GM08714 (cell line): Measurements from ENCODE around the gene MAPT.
"Not testable (repeated sequence)": the region's sequence is repeated elsewhere in the genome, so short reads cannot be mapped to it uniquely, and the experiment has no call there.

Experiments used
- H3K4me3 ChIP-seq: fragments of 200-500 bp; sonication (Bioruptor generic); 2 replicates; pipeline ENCODE4 v1.5.1; 2014; ENCODE audit warnings: mild to moderate bottlenecking, low read length, inconsistent platforms
- ZNF274 ChIP-seq: IDR thresholded peaks from 2 replicates; pipeline ENCODE4 v1.6.1; 2012; ENCODE audit warnings: mild to moderate bottlenecking, low read depth, low read length

MAPT gene

GRCh38 chr17:46007461-46007965 lies 113.2 kb downstream of the MAPT start:
- no peak for TF ChIP-seq ZNF274
- H3K4me3 ChIP-seq: no peak overlapping the region

DNA sequence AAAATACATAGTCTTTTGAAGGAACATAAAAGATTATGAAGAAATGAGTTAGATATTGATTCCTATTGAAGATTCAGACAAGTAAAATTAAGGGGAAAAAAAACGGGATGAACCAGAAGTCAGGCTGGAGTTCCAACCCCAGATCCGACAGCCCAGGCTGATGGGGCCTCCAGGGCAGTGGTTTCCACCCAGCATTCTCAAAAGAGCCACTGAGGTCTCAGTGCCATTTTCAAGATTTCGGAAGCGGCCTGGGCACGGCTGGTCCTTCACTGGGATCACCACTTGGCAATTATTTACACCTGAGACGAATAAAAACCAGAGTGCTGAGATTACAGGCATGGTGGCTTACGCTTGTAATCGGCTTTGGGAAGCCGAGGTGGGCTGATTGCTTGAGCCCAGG lies 114.2 kb downstream of the MAPT start:
- TF ChIP-seq ZNF274: no peak

GRCh38 chr17:46009681-46010596 lies 115.6 kb downstream of the MAPT start:
- H3K4me3 ChIP-seq: no peak overlapping the region
- no peak for TF ChIP-seq ZNF274

More for the DNA sequence above, 114.2 kb downstream of the MAPT start:
- no peak overlapping the region for H3K4me3 ChIP-seq

- no peak overlapping the region for H3K4me3 ChIP-seq
- TF ChIP-seq ZNF274: no peak
Measured at GRCh38 chr17:46010597-46011186, 116.3 kb downstream of the MAPT start.

DNA sequence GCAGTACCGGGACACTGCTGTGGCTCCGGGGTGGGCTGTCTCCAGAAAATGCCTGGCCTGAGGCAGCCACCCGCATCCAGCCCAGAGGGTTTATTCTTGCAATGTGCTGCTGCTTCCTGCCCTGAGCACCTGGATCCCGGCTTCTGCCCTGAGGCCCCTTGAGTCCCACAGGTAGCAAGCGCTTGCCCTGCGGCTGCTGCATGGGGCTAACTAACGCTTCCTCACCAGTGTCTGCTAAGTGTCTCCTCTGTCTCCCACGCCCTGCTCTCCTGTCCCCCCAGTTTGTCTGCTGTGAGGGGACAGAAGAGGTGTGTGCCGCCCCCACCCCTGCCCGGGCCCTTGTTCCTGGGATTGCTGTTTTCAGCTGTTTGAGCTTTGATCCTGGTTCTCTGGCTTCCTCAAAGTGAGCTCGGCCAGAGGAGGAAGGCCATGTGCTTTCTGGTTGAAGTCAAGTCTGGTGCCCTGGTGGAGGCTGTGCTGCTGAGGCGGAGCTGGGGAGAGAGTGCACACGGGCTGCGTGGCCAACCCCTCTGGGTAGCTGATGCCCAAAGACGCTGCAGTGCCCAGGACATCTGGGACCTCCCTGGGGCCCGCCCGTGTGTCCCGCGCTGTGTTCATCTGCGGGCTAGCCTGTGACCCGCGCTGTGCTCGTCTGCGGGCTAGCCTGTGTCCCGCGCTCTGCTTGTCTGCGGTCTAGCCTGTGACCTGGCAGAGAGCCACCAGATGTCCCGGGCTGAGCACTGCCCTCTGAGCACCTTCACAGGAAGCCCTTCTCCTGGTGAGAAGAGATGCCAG lies 117.6 kb downstream of the MAPT start:
- TF ChIP-seq ZNF274: no peak
- H3K4me3 ChIP-seq: no peak overlapping the region

DNA sequence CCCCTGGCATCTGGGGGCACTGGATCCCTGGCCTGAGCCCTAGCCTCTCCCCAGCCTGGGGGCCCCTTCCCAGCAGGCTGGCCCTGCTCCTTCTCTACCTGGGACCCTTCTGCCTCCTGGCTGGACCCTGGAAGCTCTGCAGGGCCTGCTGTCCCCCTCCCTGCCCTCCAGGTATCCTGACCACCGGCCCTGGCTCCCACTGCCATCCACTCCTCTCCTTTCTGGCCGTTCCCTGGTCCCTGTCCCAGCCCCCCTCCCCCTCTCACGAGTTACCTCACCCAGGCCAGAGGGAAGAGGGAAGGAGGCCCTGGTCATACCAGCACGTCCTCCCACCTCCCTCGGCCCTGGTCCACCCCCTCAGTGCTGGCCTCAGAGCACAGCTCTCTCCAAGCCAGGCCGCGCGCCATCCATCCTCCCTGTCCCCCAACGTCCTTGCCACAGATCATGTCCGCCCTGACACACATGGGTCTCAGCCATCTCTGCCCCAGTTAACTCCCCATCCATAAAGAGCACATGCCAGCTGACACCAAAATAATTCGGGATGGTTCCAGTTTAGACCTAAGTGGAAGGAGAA lies 118.2 kb downstream of the MAPT start:
- H3K4me3 ChIP-seq: no peak overlapping the region
- no peak for TF ChIP-seq ZNF274

DNA sequence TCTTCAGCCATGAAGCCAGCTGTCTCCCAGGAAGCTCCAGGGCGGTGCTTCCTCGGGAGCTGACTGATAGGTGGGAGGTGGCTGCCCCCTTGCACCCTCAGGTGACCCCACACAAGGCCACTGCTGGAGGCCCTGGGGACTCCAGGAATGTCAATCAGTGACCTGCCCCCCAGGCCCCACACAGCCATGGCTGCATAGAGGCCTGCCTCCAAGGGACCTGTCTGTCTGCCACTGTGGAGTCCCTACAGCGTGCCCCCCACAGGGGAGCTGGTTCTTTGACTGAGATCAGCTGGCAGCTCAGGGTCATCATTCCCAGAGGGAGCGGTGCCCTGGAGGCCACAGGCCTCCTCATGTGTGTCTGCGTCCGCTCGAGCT lies 118.8 kb downstream of the MAPT start:
- no peak for TF ChIP-seq ZNF274
- H3K4me3 ChIP-seq: no peak overlapping the region

DNA sequence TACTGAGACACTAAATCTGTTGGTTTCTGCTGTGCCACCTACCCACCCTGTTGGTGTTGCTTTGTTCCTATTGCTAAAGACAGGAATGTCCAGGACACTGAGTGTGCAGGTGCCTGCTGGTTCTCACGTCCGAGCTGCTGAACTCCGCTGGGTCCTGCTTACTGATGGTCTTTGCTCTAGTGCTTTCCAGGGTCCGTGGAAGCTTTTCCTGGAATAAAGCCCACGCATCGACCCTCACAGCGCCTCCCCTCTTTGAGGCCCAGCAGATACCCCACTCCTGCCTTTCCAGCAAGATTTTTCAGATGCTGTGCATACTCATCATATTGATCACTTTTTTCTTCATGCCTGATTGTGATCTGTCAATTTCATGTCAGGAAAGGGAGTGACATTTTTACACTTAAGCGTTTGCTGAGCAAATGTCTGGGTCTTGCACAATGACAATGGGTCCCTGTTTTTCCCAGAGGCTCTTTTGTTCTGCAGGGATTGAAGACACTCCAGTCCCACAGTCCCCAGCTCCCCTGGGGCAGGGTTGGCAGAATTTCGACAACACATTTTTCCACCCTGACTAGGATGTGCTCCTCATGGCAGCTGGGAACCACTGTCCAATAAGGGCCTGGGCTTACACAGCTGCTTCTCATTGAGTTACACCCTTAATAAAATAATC lies 119.3 kb downstream of the MAPT start:
- H3K4me3 ChIP-seq: no peak overlapping the region
- TF ChIP-seq ZNF274: no peak

DNA sequence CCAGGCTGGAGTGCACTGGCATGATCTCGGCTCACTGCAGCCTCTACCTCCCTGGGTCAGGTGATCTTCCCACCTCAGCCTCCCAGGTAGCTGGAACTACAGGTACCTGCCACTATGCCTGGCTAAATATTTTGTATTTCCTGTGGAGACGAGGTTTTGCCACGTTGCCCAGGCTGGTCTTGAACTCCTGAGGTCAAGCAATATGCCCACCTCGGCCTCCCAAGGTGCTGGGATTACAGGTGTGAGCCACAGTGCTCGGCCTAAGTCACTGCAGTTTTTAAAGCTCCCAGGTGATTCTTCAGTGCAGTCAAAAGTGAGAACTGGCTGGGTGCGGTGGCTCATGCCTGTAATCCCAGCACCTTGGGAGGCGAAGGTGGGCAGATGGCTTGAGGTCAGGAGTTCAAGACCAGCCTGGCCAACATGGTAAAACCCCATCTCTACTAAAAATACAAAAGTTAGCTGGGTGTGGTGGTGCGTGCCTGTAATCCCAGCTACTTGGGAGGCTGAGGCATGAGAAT lies 125.1 kb downstream of the MAPT start:
- H3K4me3 ChIP-seq: not testable (repeated sequence)

GRCh38 chr17:46020023-46020761 lies 125.8 kb downstream of the MAPT start:
- TF ChIP-seq ZNF274: no peak

DNA sequence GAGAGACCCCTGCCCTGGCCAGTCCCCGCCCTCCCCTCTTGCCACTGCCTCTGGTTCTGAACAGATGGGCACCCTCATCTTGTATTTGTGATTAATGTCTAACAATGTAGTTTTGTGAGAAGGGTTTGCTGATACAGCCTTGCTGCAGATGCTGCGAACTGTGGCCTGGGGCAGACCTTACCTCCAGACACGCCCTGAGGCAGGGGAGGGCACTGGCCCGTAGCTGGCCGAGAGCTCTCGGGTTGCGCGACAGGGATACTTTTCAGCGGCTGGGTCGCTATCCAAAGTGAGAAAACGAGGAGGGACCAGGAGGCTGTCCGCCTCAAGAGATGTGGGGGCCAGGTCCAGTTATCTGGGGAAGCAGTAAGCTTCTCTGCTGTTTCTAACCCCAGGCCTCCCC lies 126.6 kb downstream of the MAPT start:
- no peak for TF ChIP-seq ZNF274
- H3K4me3 ChIP-seq: no peak overlapping the region

More at GRCh38 chr17:46020023-46020761, 125.8 kb downstream of the MAPT start:
- H3K4me3 ChIP-seq: no peak overlapping the region

- H3K4me3 ChIP-seq: not testable (repeated sequence)
Measured at GRCh38 chr17:46023366-46023765, 129.0 kb downstream of the MAPT start.

GRCh38 chr17:46023783-46024388 lies 129.5 kb downstream of the MAPT start:
- H3K4me3 ChIP-seq: no peak overlapping the region
- TF ChIP-seq ZNF274: no peak
